ENCODE measurements around the gene TBC1D10B.
"Not testable (repeated sequence)": the region's sequence is repeated elsewhere in the genome, so short reads cannot be mapped to it uniquely, and the experiment has no call there.

TBC1D10B gene

DNA sequence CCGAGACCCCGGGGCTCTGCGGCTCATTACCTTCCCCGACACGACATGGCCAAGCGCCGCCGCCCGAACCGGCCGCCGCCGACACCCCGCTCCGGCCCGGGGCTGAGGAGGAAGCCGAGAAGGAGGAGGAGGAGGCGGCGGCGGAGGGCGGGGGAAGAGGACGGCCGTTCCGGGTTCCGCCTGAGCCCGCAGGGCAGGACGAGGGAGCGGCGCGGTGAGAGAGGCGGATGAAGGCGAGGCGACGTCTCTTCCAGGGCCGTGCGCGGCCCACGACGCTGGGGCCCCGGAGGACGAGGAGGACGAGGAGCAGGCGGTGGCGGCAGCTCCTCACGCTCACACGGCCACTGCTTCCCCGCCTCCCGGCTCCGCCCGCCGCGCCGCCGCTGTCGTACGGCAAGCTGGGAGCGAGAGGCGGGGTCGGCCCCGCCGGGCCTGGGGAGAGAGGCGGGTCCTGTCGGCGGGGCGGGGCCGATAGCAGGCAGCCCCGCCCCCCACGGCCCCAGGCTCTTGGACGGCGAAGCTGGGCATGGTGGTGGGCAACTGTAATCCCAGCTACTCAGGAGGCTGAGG is 35.2 kb downstream of the TBC1D10B start:
- Histone ChIP-seq H3K27ac (ENCODE audit: extremely low read depth, low read depth, low read length) (peak overlapping the region; percentile 87), H3K4me3 (ENCODE audit: low read depth, low read length) (peak overlapping the region; percentile 92)
- TF ChIP-seq KLF9 (tag by site-specific recombination; IDR thresholded peaks at IDR 0.05; ENCODE audit: low read depth) = peak; percentile 85
- TF ChIP-seq ZNF391 (tag by site-specific recombination; IDR thresholded peaks at IDR 0.05; ENCODE audit: borderline replicate concordance, low read depth) = peak; percentile 56; the same call in 1 of the 2 replicates
- TF ChIP-seq ZNF610 (tag by site-specific recombination; IDR thresholded peaks at IDR 0.05; ENCODE audit: borderline replicate concordance) = peak; percentile 38; the same call in 1 of the 2 replicates
- TF ChIP-seq, protein P1, sequence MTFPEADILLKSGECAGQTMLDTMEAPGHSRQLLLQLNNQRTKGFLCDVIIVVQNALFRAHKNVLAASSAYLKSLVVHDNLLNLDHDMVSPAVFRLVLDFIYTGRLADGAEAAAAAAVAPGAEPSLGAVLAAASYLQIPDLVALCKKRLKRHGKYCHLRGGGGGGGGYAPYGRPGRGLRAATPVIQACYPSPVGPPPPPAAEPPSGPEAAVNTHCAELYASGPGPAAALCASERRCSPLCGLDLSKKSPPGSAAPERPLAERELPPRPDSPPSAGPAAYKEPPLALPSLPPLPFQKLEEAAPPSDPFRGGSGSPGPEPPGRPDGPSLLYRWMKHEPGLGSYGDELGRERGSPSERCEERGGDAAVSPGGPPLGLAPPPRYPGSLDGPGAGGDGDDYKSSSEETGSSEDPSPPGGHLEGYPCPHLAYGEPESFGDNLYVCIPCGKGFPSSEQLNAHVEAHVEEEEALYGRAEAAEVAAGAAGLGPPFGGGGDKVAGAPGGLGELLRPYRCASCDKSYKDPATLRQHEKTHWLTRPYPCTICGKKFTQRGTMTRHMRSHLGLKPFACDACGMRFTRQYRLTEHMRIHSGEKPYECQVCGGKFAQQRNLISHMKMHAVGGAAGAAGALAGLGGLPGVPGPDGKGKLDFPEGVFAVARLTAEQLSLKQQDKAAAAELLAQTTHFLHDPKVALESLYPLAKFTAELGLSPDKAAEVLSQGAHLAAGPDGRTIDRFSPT (tag by site-specific recombination; IDR thresholded peaks at IDR 0.05) = 0 out of 2 replicates have a peak, but pooled peaks have one; percentile 56
- TF ChIP-seq, protein P2, sequence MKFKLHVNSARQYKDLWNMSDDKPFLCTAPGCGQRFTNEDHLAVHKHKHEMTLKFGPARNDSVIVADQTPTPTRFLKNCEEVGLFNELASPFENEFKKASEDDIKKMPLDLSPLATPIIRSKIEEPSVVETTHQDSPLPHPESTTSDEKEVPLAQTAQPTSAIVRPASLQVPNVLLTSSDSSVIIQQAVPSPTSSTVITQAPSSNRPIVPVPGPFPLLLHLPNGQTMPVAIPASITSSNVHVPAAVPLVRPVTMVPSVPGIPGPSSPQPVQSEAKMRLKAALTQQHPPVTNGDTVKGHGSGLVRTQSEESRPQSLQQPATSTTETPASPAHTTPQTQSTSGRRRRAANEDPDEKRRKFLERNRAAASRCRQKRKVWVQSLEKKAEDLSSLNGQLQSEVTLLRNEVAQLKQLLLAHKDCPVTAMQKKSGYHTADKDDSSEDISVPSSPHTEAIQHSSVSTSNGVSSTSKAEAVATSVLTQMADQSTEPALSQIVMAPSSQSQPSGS (tag by site-specific recombination; IDR thresholded peaks at IDR 0.05; ENCODE audit: low read depth) = peak; percentile 10; the same call in 1 of the 2 replicates
- peak; percentile 87 for TF ChIP-seq ZNF335 (tag by site-specific recombination; conservative IDR thresholded peaks at IDR 0.05)
- peak; percentile 70 for TF ChIP-seq KLF1 (tag by site-specific recombination; IDR thresholded peaks at IDR 0.05)
- TF ChIP-seq, protein P3, sequence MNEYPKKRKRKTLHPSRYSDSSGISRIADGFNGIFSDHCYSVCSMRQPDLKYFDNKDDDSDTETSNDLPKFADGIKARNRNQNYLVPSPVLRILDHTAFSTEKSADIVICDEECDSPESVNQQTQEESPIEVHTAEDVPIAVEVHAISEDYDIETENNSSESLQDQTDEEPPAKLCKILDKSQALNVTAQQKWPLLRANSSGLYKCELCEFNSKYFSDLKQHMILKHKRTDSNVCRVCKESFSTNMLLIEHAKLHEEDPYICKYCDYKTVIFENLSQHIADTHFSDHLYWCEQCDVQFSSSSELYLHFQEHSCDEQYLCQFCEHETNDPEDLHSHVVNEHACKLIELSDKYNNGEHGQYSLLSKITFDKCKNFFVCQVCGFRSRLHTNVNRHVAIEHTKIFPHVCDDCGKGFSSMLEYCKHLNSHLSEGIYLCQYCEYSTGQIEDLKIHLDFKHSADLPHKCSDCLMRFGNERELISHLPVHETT (tag by site-specific recombination; IDR thresholded peaks at IDR 0.05) = 0 out of 2 replicates have a peak, but pooled peaks have one; percentile 17
- 0 out of 2 replicates have a peak, but pooled peaks have one; percentile 25 for TF ChIP-seq ZNF324 (tag by site-specific recombination; IDR thresholded peaks at IDR 0.05)
- TF ChIP-seq ZSCAN30 (tag by site-specific recombination; IDR thresholded peaks at IDR 0.05) = peak; percentile 6; the same call in 1 of the 2 replicates
- TF ChIP-seq ZBTB20 (tag by site-specific recombination; IDR thresholded peaks at IDR 0.05) = peak; percentile 98
- 0 out of 2 replicates have a peak, but pooled peaks have one; percentile 46 for TF ChIP-seq IKZF3 (tag by site-specific recombination; IDR thresholded peaks at IDR 0.05)
- 0 out of 2 replicates have a peak, but pooled peaks have one; percentile 66 for TF ChIP-seq GLI4 (tag by site-specific recombination; IDR thresholded peaks at IDR 0.05)
- TF ChIP-seq SP3 (tag by site-specific recombination; IDR thresholded peaks at IDR 0.05) = peak; percentile 90
- 0 out of 2 replicates have a peak, but pooled peaks have one; percentile 43 for TF ChIP-seq HOXC10 (CRISPR knock-in tag; IDR thresholded peaks at IDR 0.05)
- peak; percentile 47; the same call in 1 of the 2 replicates for TF ChIP-seq ZNF561 (tag by site-specific recombination; IDR thresholded peaks at IDR 0.05; ENCODE audit: borderline replicate concordance)
- 0 out of 2 replicates have a peak, but pooled peaks have one; percentile 7 for TF ChIP-seq ZBTB8A (tag by site-specific recombination; IDR thresholded peaks at IDR 0.05)
- TF ChIP-seq, protein P4, sequence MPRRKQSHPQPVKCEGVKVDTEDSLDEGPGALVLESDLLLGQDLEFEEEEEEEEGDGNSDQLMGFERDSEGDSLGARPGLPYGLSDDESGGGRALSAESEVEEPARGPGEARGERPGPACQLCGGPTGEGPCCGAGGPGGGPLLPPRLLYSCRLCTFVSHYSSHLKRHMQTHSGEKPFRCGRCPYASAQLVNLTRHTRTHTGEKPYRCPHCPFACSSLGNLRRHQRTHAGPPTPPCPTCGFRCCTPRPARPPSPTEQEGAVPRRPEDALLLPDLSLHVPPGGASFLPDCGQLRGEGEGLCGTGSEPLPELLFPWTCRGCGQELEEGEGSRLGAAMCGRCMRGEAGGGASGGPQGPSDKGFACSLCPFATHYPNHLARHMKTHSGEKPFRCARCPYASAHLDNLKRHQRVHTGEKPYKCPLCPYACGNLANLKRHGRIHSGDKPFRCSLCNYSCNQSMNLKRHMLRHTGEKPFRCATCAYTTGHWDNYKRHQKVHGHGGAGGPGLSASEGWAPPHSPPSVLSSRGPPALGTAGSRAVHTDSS (tag by site-specific recombination; IDR thresholded peaks at IDR 0.05) = peak; percentile 82
- TF ChIP-seq KLF10 (tag by site-specific recombination; IDR thresholded peaks at IDR 0.05) = peak; percentile 73
- peak; percentile 77 for TF ChIP-seq ZNF341 (tag by site-specific recombination; IDR thresholded peaks at IDR 0.05; ENCODE audit: low read depth)
- peak; percentile 63; the same call in 1 of the 2 replicates for TF ChIP-seq KLF7 (tag by site-specific recombination; IDR thresholded peaks at IDR 0.05; ENCODE audit: borderline replicate concordance)
- peak; percentile 71 for TF ChIP-seq ZFHX2 (tag by site-specific recombination; conservative IDR thresholded peaks at IDR 0.05)
- TF ChIP-seq EGR2 (tag by site-specific recombination; IDR thresholded peaks at IDR 0.05; ENCODE audit: low read depth) = peak; percentile 87
- TF ChIP-seq, protein P5, sequence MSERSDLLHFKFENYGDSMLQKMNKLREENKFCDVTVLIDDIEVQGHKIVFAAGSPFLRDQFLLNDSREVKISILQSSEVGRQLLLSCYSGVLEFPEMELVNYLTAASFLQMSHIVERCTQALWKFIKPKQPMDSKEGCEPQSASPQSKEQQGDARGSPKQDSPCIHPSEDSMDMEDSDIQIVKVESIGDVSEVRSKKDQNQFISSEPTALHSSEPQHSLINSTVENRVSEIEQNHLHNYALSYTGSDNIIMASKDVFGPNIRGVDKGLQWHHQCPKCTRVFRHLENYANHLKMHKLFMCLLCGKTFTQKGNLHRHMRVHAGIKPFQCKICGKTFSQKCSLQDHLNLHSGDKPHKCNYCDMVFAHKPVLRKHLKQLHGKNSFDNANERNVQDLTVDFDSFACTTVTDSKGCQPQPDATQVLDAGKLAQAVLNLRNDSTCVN (tag by site-specific recombination; optimal IDR thresholded peaks at IDR 0.05) = peak; percentile 97
- peak; percentile 72 for TF ChIP-seq KLF8 (tag by site-specific recombination; IDR thresholded peaks at IDR 0.05)
- TF ChIP-seq, protein P6, sequence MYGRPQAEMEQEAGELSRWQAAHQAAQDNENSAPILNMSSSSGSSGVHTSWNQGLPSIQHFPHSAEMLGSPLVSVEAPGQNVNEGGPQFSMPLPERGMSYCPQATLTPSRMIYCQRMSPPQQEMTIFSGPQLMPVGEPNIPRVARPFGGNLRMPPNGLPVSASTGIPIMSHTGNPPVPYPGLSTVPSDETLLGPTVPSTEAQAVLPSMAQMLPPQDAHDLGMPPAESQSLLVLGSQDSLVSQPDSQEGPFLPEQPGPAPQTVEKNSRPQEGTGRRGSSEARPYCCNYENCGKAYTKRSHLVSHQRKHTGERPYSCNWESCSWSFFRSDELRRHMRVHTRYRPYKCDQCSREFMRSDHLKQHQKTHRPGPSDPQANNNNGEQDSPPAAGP (tag by site-specific recombination; IDR thresholded peaks at IDR 0.05) = peak; percentile 58; the same call in 1 of the 2 replicates
- peak; percentile 86 for TF ChIP-seq ZNF501 (tag by site-specific recombination; IDR thresholded peaks at IDR 0.05)
- H3K4me1 ChIP-seq (ENCODE audit: control insufficient read depth, insufficient read depth, low read length); H3K36me3 ChIP-seq (ENCODE audit: control insufficient read depth in 2 of 2, insufficient read depth in 1 of 2, low read length in 2 of 2); H3K9me3 ChIP-seq (ENCODE audit: control insufficient read depth, insufficient read depth, low read depth, low read length): not testable (repeated sequence)
- CTCF ChIA-PET = interaction anchor here (0.5 to 1.6 kb wide), 2 partner anchors 28 to 74 kb away, joined by 3 to 6 read pairs; no protein-coding TSS in a partner anchor
- POLR2A ChIA-PET = interaction anchor here (0.5 to 2.1 kb wide), 13 partner anchors 9 to 454 kb away, joined by 3 to 10 read pairs (median 3); partner anchors contain the start of genes CD2BP2, TBC1D10B and ZNF48
